CD14-positive monocyte (primary cell): Measurements from ENCODE around the gene MYOZ2. TPM values are rescaled to one million over a fixed set of nuclear protein-coding genes. Genes with fewer than 3 reads are reported as not detected.

Experiments
- DNase-seq, 3 donors: peaks; one replicate each; pipeline ENCODE4 v3.0.0-alpha.2; 2011 to 2022
- H2AFZ ChIP-seq: 2 replicates; pipeline ENCODE4 v1.6.0; 2012; ENCODE audit warnings: mild to moderate bottlenecking, low read depth, low read length, inconsistent platforms; ENCODE audit not compliant: insufficient read depth, poor library complexity, severe bottlenecking
- H3K27ac ChIP-seq, 2 donors: 1 replicate in 1 of 2; 2 replicates in 1 of 2; pipeline ENCODE4 v1.5.1; 2012 to 2013; ENCODE audit warnings: low read length in 2 of 2, control low read depth in 1 of 2, inconsistent platforms in 1 of 2, low read depth in 1 of 2, mild to moderate bottlenecking in 1 of 2
- H3K27me3 ChIP-seq, 2 donors: one replicate each; pipeline versions ENCODE4 v1.6.0 to v1.6.1; 2011 to 2013; ENCODE audit warnings: low read length in 2 of 2; ENCODE audit not compliant: control insufficient read depth in 2 of 2, insufficient read depth in 2 of 2
- H3K36me3 ChIP-seq, 2 donors: replicated peaks in 1 of 2; 1 replicate in 1 of 2; 2 replicates in 1 of 2; pipeline versions ENCODE4 v1.5.1 to v1.6.1; 2012 to 2013; ENCODE audit warnings: low read length in 2 of 2, control low read depth in 1 of 2, inconsistent platforms in 1 of 2, mild to moderate bottlenecking in 1 of 2; ENCODE audit not compliant: insufficient read depth in 2 of 2, control insufficient read depth in 1 of 2
- H3K4me1 ChIP-seq, 2 donors: 1 replicate in 1 of 2; 2 replicates in 1 of 2; pipeline versions ENCODE4 v1.5.1 to v1.6.1; 2012 to 2013; ENCODE audit warnings: low read length in 2 of 2, control low read depth in 1 of 2, inconsistent platforms in 1 of 2, mild to moderate bottlenecking in 1 of 2, moderate library complexity in 1 of 2; ENCODE audit not compliant: insufficient read depth in 2 of 2, control insufficient read depth in 1 of 2
- H3K4me2 ChIP-seq: replicated peaks from 2 replicates; pipeline ENCODE3; 2012; ENCODE audit warnings: low read length, moderate library complexity, mild to moderate bottlenecking; ENCODE audit not compliant: poor library complexity, severe bottlenecking; ENCODE audit errors: extremely low read depth
- H3K4me3 ChIP-seq, 3 experiments: fragments of 200-600 bp in 1 of 3; sonication (generic) in 1 of 3; replicated peaks in 1 of 3; 1 replicate in 2 of 3; 2 replicates in 1 of 3; pipeline ENCODE4 v1.5.1; 2011 to 2013; ENCODE audit warnings: low read length in 3 of 3, mild to moderate bottlenecking in 3 of 3, control low read depth in 2 of 3, low read depth in 2 of 3, inconsistent platforms in 1 of 3, moderate library complexity in 1 of 3
- H3K79me2 ChIP-seq: 2 replicates; pipeline ENCODE4 v1.6.0; 2012; ENCODE audit warnings: mild to moderate bottlenecking, control low read depth, inconsistent platforms, low read length, moderate library complexity; ENCODE audit not compliant: insufficient read depth
- H3K9ac ChIP-seq: 2 replicates; pipeline ENCODE4 v1.6.0; 2017; ENCODE audit warnings: low read length, mild to moderate bottlenecking; ENCODE audit not compliant: insufficient read depth, poor library complexity, severe bottlenecking
- H3K9me3 ChIP-seq, 2 donors: replicated peaks in 1 of 2; 1 replicate in 1 of 2; 2 replicates in 1 of 2; pipeline versions ENCODE4 v1.5.1 to v1.6.1; 2012 to 2013; ENCODE audit warnings: low read length in 2 of 2, control low read depth in 1 of 2; ENCODE audit not compliant: control insufficient read depth in 1 of 2, insufficient read depth in 1 of 2
- H4K20me1 ChIP-seq: 2 replicates; pipeline ENCODE4 v1.6.0; 2012; ENCODE audit warnings: mild to moderate bottlenecking, low read length, control low read depth, moderate library complexity; ENCODE audit not compliant: insufficient read depth
- H3K27ac Mint-ChIP-seq, 7 donors: one replicate each; pipeline ENCODE4 v1.8.0; 2020; ENCODE audit warnings: mild to moderate bottlenecking in 7 of 7, mixed read lengths in 7 of 7, moderate library complexity in 6 of 7, inconsistent platforms in 2 of 7
- H3K27me3 Mint-ChIP-seq, 3 donors: one replicate each; pipeline ENCODE4 v1.8.0; 2021 to 2022; ENCODE audit warnings: low read depth in 3 of 3, mild to moderate bottlenecking in 3 of 3, mixed read lengths in 3 of 3, moderate library complexity in 3 of 3, inconsistent platforms in 1 of 3
- H3K36me3 Mint-ChIP-seq, 2 donors: one replicate each; pipeline ENCODE4 v1.8.0; 2020; ENCODE audit warnings: mixed read lengths in 2 of 2, inconsistent platforms in 1 of 2, mild to moderate bottlenecking in 1 of 2
- H3K4me1 Mint-ChIP-seq: one replicate; pipeline ENCODE4 v1.8.0; 2020; ENCODE audit warnings: mild to moderate bottlenecking, mixed read lengths
- H3K4me3 Mint-ChIP-seq, 2 donors: one replicate each; pipeline ENCODE4 v1.8.0; 2020; ENCODE audit warnings: mild to moderate bottlenecking in 2 of 2, mixed read lengths in 2 of 2, moderate library complexity in 1 of 2
- H3K9me3 Mint-ChIP-seq, 7 donors: one replicate each; pipeline ENCODE4 v1.8.0; 2020 to 2022; ENCODE audit warnings: mixed read lengths in 7 of 7, mild to moderate bottlenecking in 6 of 7, moderate library complexity in 6 of 7, inconsistent platforms in 2 of 7
- CTCF ChIP-seq: fragments of 200-600 bp; IDR thresholded peaks from one replicate; pipeline ENCODE4 v1.8.0; 2022; ENCODE audit warnings: antibody characterized with exemption, mild to moderate bottlenecking
- WGBS: methylation state at CpG from one replicate; pipeline ENCODE4 v1.1.5; 2013; ENCODE audit warnings: missing lambda C conversion rate; ENCODE audit not compliant: insufficient coverage; 5-methylcytosine and 5-hydroxymethylcytosine counted together
- intact Hi-C, 2 donors: fragments of 100-400 bp; cut with micrococcal nuclease; formaldehyde crosslinking; loops; one replicate each; pipeline versions ENCODE4 v1.15.0 to v1.15.1; 2023
- polyA plus RNA-seq, 3 donors: library from polyadenylated mRNA; depleted of rRNA in 1 of 3; unstranded in 2 of 3; stranded (reverse) in 1 of 3; fragments of 300-500 nt in 2 of 3; fragments of >200 nt in 1 of 3; fragmentation: Illumina TruSeq in 2 of 3; gene quantifications; 1 replicate in 2 of 3; 2 replicates in 1 of 3; pipeline ENCODE4 v1.2.3, GENCODE V29; 2012 to 2021

MYOZ2 gene
- polyA plus RNA-seq, 3 donors, result not detected

GRCh38 chr4:119209077-119209476 is 73.4 kb downstream of the MYOZ2 start:
- no peak overlapping the region for H2AFZ ChIP-seq
- peak overlapping the region in 6 of 7 donors; percentile 72 to 90 (median 79) for H3K27ac Mint-ChIP-seq
- peak overlapping the region in 1 of 2 donors; percentile 63 for H3K27ac ChIP-seq
- H3K4me3 Mint-ChIP-seq, result no peak overlapping the region
- no peaks in the 10 kb centered on the region for H3K9me3 ChIP-seq
- no peaks in the 10 kb centered on the region for H3K36me3 ChIP-seq
- H3K9me3 Mint-ChIP-seq, result no peaks in the 10 kb centered on the region
- H3K4me1 Mint-ChIP-seq, result peaks cover 38% of the 10 kb centered on the region
- H3K79me2 ChIP-seq, result no peaks in the 10 kb centered on the region
- no peaks in the 10 kb centered on the region for H3K36me3 Mint-ChIP-seq
- peaks cover 15 to 64% of the 10 kb centered on the region in 2 donors for H3K4me1 ChIP-seq
- intact Hi-C loops, result no loop called here
- H3K4me2 ChIP-seq, result no peak overlapping the region
- peaks cover 7 to 18% (median 17%) of the 10 kb centered on the region in 3 donors for H3K27me3 Mint-ChIP-seq
- H3K4me3 ChIP-seq, result no peak overlapping the region
- TF ChIP-seq CTCF, result no peak
- no peak overlapping the region for H3K9ac ChIP-seq
- DNase-seq, result peak; percentile 81 to 96 (median 91)
- H3K27me3 ChIP-seq, result peaks cover 0 to 8% of the 10 kb centered on the region in 2 donors
- no peaks in the 10 kb centered on the region for H4K20me1 ChIP-seq

- Histone ChIP-seq H3K36me3 (no peaks in the 10 kb centered on the region), H2AFZ (no peak overlapping the region), H3K9ac (no peak overlapping the region), H3K79me2 (no peaks in the 10 kb centered on the region), H3K27ac (peak overlapping the region in 1 of 2 donors; percentile 63), H3K4me1 (peaks cover 15 to 59% of the 10 kb centered on the region in 2 donors), H3K4me3 (no peak overlapping the region), H3K4me2 (no peak overlapping the region), H3K9me3 (no peaks in the 10 kb centered on the region), H3K27me3 (peaks cover 0 to 8% of the 10 kb centered on the region in 2 donors), H4K20me1 (no peaks in the 10 kb centered on the region)
- Mint-ChIP-seq H3K9me3 (no peaks in the 10 kb centered on the region), H3K27me3 (peaks cover 7 to 18% (median 17%) of the 10 kb centered on the region in 3 donors), H3K4me3 (peak overlapping the region in 1 of 2 donors; percentile 4), H3K27ac (peak overlapping the region in 6 of 7 donors; percentile 72 to 90 (median 79)), H3K4me1 (peaks cover 38% of the 10 kb centered on the region), H3K36me3 (no peaks in the 10 kb centered on the region)
- DNase-seq, result peak in 2 of 3 donors; percentile 9
- no peak for TF ChIP-seq CTCF
- intact Hi-C loops, result no loop called here
- 100% methylated on average over 1 of the region's 1 CpG for WGBS
Observed at GRCh38 chr4:119209586-119209985, 74.0 kb downstream of the MYOZ2 start.
